ENCODE measurements around the gene RDX.
"Not testable (repeated sequence)": the region's sequence is repeated elsewhere in the genome, so short reads cannot be mapped to it uniquely, and the experiment has no call there.

Gene RDX

GRCh38 chr11:110200241-110200640 is 96.2 kb downstream of the RDX start:
- no peak for DNase-seq (ENCODE audit: low read depth in 2 of 2)

- DNase-seq (ENCODE audit: low read depth in 2 of 2), result no peak
Measured at GRCh38 chr11:110199184-110199981, 97.0 kb downstream of the RDX start.

GRCh38 chr11:110198031-110198729 is 98.2 kb downstream of the RDX start:
- no peak for DNase-seq (ENCODE audit: low read depth in 2 of 2)

- DNase-seq (ENCODE audit: low read depth in 2 of 2), result no peak
Measured at GRCh38 chr11:110196884-110197420, 99.5 kb downstream of the RDX start.

GRCh38 chr11:110196241-110196754 is 100.1 kb downstream of the RDX start:
- DNase-seq (ENCODE audit: low read depth in 2 of 2), result no peak

GRCh38 chr11:110194211-110194766 is 102.1 kb downstream of the RDX start:
- DNase-seq (ENCODE audit: low read depth in 2 of 2), result not testable (repeated sequence)

- not testable (repeated sequence) for DNase-seq (ENCODE audit: low read depth in 2 of 2)
Measured at GRCh38 chr11:110192604-110193282, 103.7 kb downstream of the RDX start.

- DNase-seq (ENCODE audit: low read depth in 2 of 2), result no peak
Measured at GRCh38 chr11:110190885-110191284, 105.5 kb downstream of the RDX start.

GRCh38 chr11:110187731-110188130 is 108.7 kb downstream of the RDX start:
- DNase-seq (ENCODE audit: low read depth in 2 of 2), result no peak

GRCh38 chr11:110186867-110187266 is 109.5 kb downstream of the RDX start:
- no peak for DNase-seq (ENCODE audit: low read depth in 2 of 2)

- no peak for DNase-seq (ENCODE audit: low read depth in 2 of 2)
Measured at GRCh38 chr11:110186456-110186855, 110.0 kb downstream of the RDX start.

GRCh38 chr11:110185599-110185998 is 110.8 kb downstream of the RDX start:
- DNase-seq (ENCODE audit: low read depth in 2 of 2), result no peak

- DNase-seq (ENCODE audit: low read depth in 2 of 2), result no peak
Measured at GRCh38 chr11:110185121-110185591, 111.3 kb downstream of the RDX start.

- DNase-seq (ENCODE audit: low read depth in 2 of 2), result no peak
Measured at GRCh38 chr11:110184456-110184855, 112.0 kb downstream of the RDX start.

- DNase-seq (ENCODE audit: low read depth in 2 of 2), result no peak
Measured at GRCh38 chr11:110182886-110183285, 113.5 kb downstream of the RDX start.

- no peak for DNase-seq (ENCODE audit: low read depth in 2 of 2)
Measured at GRCh38 chr11:110179064-110179463, 117.3 kb downstream of the RDX start.

GRCh38 chr11:110177086-110177456 is 119.3 kb downstream of the RDX start:
- no peak for DNase-seq (ENCODE audit: low read depth in 2 of 2)

GRCh38 chr11:110176366-110177085 is 119.9 kb downstream of the RDX start:
- DNase-seq (ENCODE audit: low read depth in 2 of 2), result no peak

- DNase-seq (ENCODE audit: low read depth in 2 of 2), result no peak
Measured at GRCh38 chr11:110174645-110175310, 121.6 kb downstream of the RDX start.

Data from activated CD8-positive, alpha-beta memory T cell treated with anti-CD3 and anti-CD28 coated beads for 4 hours (primary cell).